ENCODE data around the gene OTOGL.

The OTOGL gene

DNA sequence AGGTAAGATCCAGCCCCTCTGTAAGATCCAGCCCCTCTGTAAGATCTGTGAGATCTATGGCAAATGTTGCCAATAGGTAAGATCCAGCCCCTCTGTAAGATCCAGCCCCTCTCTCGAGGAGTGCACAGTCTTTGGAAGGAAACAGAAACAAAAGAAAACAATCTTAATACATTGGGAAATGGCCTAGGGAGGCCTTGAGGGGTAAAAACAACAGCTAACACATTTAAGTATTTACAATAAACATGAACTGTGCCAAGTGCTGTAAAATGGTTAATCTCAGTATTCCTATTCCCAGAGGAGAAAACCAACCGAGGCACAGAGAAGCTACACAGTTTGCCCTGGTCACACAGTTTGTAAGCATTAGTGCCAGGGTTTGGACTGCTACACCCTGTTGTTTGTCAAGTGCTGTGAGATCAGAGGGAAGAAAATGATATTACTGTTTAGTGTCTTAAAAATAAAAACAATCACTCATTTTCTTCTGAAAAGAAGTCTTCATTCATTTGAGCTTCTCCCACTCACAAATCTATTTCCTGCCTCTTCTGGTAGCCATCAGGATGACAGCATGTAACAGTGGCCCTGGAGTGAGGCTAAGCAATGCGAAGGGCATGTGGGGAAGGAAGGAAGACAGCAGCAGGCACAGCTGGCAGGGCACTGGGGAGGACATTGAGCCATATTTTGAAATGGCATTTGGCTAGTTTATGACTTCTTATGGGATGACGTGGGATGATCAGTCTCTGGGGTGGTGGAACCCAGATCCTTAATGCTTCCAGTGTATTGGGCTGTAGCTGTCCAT lies 226.0 kb downstream of the OTOGL start:
- H3K9me3 ChIP-seq, result no peaks in the 10 kb centered on the region
- TF ChIP-seq, protein P1, sequence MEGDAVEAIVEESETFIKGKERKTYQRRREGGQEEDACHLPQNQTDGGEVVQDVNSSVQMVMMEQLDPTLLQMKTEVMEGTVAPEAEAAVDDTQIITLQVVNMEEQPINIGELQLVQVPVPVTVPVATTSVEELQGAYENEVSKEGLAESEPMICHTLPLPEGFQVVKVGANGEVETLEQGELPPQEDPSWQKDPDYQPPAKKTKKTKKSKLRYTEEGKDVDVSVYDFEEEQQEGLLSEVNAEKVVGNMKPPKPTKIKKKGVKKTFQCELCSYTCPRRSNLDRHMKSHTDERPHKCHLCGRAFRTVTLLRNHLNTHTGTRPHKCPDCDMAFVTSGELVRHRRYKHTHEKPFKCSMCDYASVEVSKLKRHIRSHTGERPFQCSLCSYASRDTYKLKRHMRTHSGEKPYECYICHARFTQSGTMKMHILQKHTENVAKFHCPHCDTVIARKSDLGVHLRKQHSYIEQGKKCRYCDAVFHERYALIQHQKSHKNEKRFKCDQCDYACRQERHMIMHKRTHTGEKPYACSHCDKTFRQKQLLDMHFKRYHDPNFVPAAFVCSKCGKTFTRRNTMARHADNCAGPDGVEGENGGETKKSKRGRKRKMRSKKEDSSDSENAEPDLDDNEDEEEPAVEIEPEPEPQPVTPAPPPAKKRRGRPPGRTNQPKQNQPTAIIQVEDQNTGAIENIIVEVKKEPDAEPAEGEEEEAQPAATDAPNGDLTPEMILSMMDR (IDR thresholded peaks at IDR 0.05), result no peak
- no peak overlapping the region for H3K4me3 ChIP-seq (ENCODE audit: low read depth in 1 of 2, low read length in 1 of 2)

DNA sequence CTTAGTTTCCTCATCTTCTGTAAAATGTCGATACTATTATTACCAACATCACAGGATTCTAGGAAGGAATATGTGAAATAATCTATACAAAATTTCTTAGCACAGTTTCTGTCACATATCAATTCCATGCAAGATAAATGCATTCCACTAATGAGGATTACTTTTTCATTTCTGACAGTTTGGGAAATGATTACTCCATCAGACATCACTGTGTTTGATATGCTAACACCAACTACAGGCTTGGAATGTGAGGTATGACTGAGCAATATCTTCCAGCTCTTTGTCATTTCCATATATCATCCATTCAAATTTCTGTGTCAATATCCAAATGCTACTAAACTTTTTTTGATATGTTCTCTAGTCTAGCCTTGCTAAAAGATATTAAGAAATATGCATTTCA lies 233.5 kb downstream of the OTOGL start:
- H3K27ac ChIP-seq, result no peak overlapping the region
- no peaks in the 10 kb centered on the region for H3K9me3 ChIP-seq
- no peaks in the 10 kb centered on the region for H3K36me3 ChIP-seq
- TF ChIP-seq, protein P1 (IDR thresholded peaks at IDR 0.05), result no peak
- no peaks in the 10 kb centered on the region for H3K4me1 ChIP-seq (ENCODE audit: control insufficient read depth in 1 of 2, insufficient read depth in 1 of 2, low read depth in 1 of 2, low read length in 1 of 2)
- H3K27me3 ChIP-seq, result no peaks in the 10 kb centered on the region
- H3K4me3 ChIP-seq (ENCODE audit: low read depth in 1 of 2, low read length in 1 of 2), result no peak overlapping the region

More for the DNA sequence above, 226.0 kb downstream of the OTOGL start:
- Histone ChIP-seq H3K27ac (no peak overlapping the region), H3K36me3 (no peaks in the 10 kb centered on the region), H3K4me1 (ENCODE audit: control insufficient read depth in 1 of 2, insufficient read depth in 1 of 2, low read depth in 1 of 2, low read length in 1 of 2) (no peaks in the 10 kb centered on the region), H3K27me3 (no peaks in the 10 kb centered on the region)

DNA sequence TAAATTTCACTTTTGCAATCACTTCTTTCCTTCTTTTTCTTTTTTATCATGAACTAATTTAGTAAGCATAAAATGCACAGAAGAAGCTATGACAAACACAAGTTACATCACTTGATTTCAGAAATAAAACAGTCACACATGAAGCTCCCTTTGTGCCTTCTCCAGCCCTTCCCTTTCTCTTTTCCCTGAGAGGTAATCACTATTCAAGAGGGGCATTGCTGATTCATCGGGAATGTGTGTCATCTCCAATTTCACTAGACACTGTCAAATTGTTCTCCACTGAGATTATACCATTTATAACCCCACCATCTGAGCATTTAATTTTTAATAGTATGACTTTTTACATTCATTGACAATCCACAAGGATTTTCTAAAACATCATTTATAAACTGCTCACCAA lies 253.1 kb downstream of the OTOGL start:
- TF ChIP-seq, protein P1 (IDR thresholded peaks at IDR 0.05), result no peak
- no peak overlapping the region for H3K4me3 ChIP-seq (ENCODE audit: low read depth in 1 of 2, low read length in 1 of 2)
- no peaks in the 10 kb centered on the region for H3K27me3 ChIP-seq
- H3K36me3 ChIP-seq, result no peaks in the 10 kb centered on the region
- no peaks in the 10 kb centered on the region for H3K9me3 ChIP-seq
- no peak overlapping the region for H3K27ac ChIP-seq
- no peaks in the 10 kb centered on the region for H3K4me1 ChIP-seq (ENCODE audit: control insufficient read depth in 1 of 2, insufficient read depth in 1 of 2, low read depth in 1 of 2, low read length in 1 of 2)

DNA sequence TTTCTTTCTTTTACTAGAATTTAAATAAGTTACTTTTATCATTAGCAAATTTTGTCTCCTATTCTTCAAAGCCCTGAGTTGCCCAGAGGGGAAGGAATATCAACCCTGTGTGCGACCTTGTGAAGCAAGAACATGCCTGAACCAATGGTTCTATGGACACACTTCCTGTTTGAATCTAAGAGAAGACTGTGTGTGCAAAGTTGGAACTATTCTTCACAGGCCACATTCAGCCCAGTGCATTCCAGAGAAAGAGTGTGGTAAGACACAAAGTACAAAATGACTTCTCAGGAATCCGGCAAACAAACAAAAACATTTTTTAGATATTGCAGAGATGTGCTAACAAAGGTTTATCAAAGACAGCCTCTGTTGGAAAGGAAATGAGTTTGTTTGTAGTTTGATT lies 253.9 kb downstream of the OTOGL start:
- H3K9me3 ChIP-seq, result no peaks in the 10 kb centered on the region
- no peak overlapping the region for H3K4me3 ChIP-seq (ENCODE audit: low read depth in 1 of 2, low read length in 1 of 2)
- no peak overlapping the region for H3K27ac ChIP-seq
- no peaks in the 10 kb centered on the region for H3K27me3 ChIP-seq
- no peaks in the 10 kb centered on the region for H3K36me3 ChIP-seq
- TF ChIP-seq, protein P1 (IDR thresholded peaks at IDR 0.05), result no peak
- H3K4me1 ChIP-seq (ENCODE audit: control insufficient read depth in 1 of 2, insufficient read depth in 1 of 2, low read depth in 1 of 2, low read length in 1 of 2), result no peaks in the 10 kb centered on the region

DNA sequence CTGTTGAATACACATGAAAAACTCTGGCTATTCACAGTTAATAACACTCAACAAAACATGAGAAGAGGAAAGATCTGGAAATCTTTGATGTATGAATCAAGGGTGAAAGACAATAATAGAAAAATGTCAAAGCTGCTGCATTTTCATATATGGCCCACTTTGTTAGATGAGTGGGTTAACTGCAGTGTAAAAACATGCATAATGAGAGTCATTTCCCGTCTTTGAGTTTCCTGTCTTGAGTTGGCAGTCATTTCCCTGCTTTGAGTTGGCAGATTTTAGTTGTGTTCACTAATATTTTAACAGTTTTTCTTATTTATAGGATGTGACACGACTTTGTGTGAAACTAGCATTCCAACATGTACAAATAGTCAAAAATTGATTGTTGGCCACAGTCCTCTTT lies 256.8 kb downstream of the OTOGL start:
- H3K27me3 ChIP-seq, result no peaks in the 10 kb centered on the region
- H3K4me1 ChIP-seq (ENCODE audit: control insufficient read depth in 1 of 2, insufficient read depth in 1 of 2, low read depth in 1 of 2, low read length in 1 of 2), result no peaks in the 10 kb centered on the region

More for the DNA sequence above, 256.8 kb downstream of the OTOGL start:
- TF ChIP-seq, protein P1 (IDR thresholded peaks at IDR 0.05), result no peak
- no peaks in the 10 kb centered on the region for H3K9me3 ChIP-seq
- H3K4me3 ChIP-seq (ENCODE audit: low read depth in 1 of 2, low read length in 1 of 2), result no peak overlapping the region
- no peaks in the 10 kb centered on the region for H3K36me3 ChIP-seq
- no peak overlapping the region for H3K27ac ChIP-seq
